Right lobe of liver (tissue), 6 donors: ENCODE data around the gene PTPN6. TPM values are rescaled to one million over a fixed set of nuclear protein-coding genes. Genes with fewer than 3 reads are reported as not detected.

Source experiments
- ATAC-seq, 4 donors: fragments of 200-7000 bp; cut with Tn5 transposase; one replicate each; pipeline ENCODE4 v1.9.1; 2020; ENCODE audit warnings: mild to moderate bottlenecking in 4 of 4, moderate library complexity in 4 of 4
- DNase-seq, 3 donors: peaks; one replicate each; pipeline ENCODE4 v3.0.0-alpha.2; 2020
- H3K27ac ChIP-seq, 3 donors: fragments of 200-600 bp; one replicate each; pipeline ENCODE4 v1.8.0; 2022
- H3K27me3 ChIP-seq, 2 donors: fragments of 200-600 bp; one replicate each; pipeline ENCODE4 v1.8.0; 2022
- H3K36me3 ChIP-seq, 4 donors: fragments of 200-600 bp; sonication (generic) in 1 of 4; one replicate each; pipeline versions ENCODE4 v1.5.1 to v1.8.0; 2017 to 2022; ENCODE audit warnings: control low read depth in 1 of 4
- H3K4me1 ChIP-seq, 4 donors: fragments of 200-600 bp; sonication (generic) in 1 of 4; one replicate each; pipeline versions ENCODE4 v1.5.1 to v1.8.0; 2017 to 2022; ENCODE audit warnings: control low read depth in 1 of 4
- H3K4me3 ChIP-seq, 3 donors: fragments of 200-600 bp; one replicate each; pipeline ENCODE4 v1.8.0; 2022
- H3K9me3 ChIP-seq, 4 donors: fragments of 200-600 bp; sonication (generic) in 1 of 4; one replicate each; pipeline versions ENCODE4 v1.5.1 to v1.8.0; 2017 to 2022; ENCODE audit warnings: control low read depth in 1 of 4
- CTCF ChIP-seq, 4 donors: fragments of 200-600 bp in 3 of 4; fragments of 450-650 bp in 1 of 4; IDR thresholded peaks; one replicate each; pipeline versions ENCODE4 v1.5.1 to v1.8.0; 2016 to 2022; ENCODE audit warnings: antibody characterized with exemption in 4 of 4, mild to moderate bottlenecking in 2 of 4
- POLR2A ChIP-seq: fragments of 450-650 bp; IDR thresholded peaks from one replicate; pipeline ENCODE4 v1.6.1; 2017; ENCODE audit warnings: antibody characterized with exemption, mild to moderate bottlenecking
- WGBS: methylation state at CpG from one replicate; pipeline ENCODE4 v1.1.6; 2018; ENCODE audit warnings: low coverage, low lambda C conversion rate; ENCODE audit not compliant: insufficient coverage; ENCODE audit errors: missing lambda C conversion rate; 5-methylcytosine and 5-hydroxymethylcytosine counted together
- intact Hi-C, 2 donors: fragments of 100-400 bp; cut with DNase I; formaldehyde crosslinking; loops; one replicate each; pipeline versions ENCODE4 v1.11.2 to v1.14.1; 2022
- total RNA-seq, 6 experiments: library from RNA; depleted of rRNA in 2 of 6; stranded (reverse); fragments of >200 nt in 2 of 6; fragmentation: NEBNext Ultra II Directional in 3 of 6; extraction: Animal tissue kit (Norgen Biotek cat#: 25700) in 3 of 6; gene quantifications; one replicate each; pipeline versions ENCODE4 v1.1.0 to v1.2.4, GENCODE V29; 2016 to 2023
- donor health status: DM: no; HTN: yes; CAD: no.
- donor health status: DM: no; HTN: no; CAD: no.
- donor health status: DM: no; HTN: no; CAD: no.
- donor health status: DM: no; HTN: yes; CAD: no.
- donor health status: DM: no; HTN: yes; CAD: no.

The PTPN6 gene
- total RNA-seq, 6 experiments from 2014 or later: 12.1 to 30.6 (median 19.4) TPM

- DNase-seq (no peak), ATAC-seq (no peak)
- peaks cover 0 to 10% (median 1%) of the 10 kb centered on the region in 4 donors for H3K4me1 ChIP-seq
- intact Hi-C loops: no loop called here
- H3K27me3 ChIP-seq: no peaks in the 10 kb centered on the region
- H3K4me3 ChIP-seq: no peak overlapping the region
- no peaks in the 10 kb centered on the region for H3K9me3 ChIP-seq
- H3K36me3 ChIP-seq: no peaks in the 10 kb centered on the region
- TF ChIP-seq POLR2A: no peak
- no peak for TF ChIP-seq CTCF (IDR thresholded peaks at IDR 0.05)
- WGBS: 51% methylated on average over 7 of the region's 7 CpGs
- H3K27ac ChIP-seq: no peak overlapping the region
Observed at GRCh38 chr12:6919588-6919987, 31.6 kb upstream of the PTPN6 start.

GRCh38 chr12:6921539-6921938 is 29.6 kb upstream of the PTPN6 start:
- TF ChIP-seq POLR2A: no peak
- no peak for TF ChIP-seq CTCF (IDR thresholded peaks at IDR 0.05)
- no peaks in the 10 kb centered on the region for H3K27me3 ChIP-seq
- peaks cover 0 to 23% (median 11%) of the 10 kb centered on the region in 4 donors for H3K4me1 ChIP-seq
- H3K36me3 ChIP-seq: no peaks in the 10 kb centered on the region
- H3K4me3 ChIP-seq: no peak overlapping the region
- WGBS: 100% methylated on average over 1 of the region's 7 CpGs
- intact Hi-C loops: no loop called here
- no peak overlapping the region for H3K27ac ChIP-seq
- ATAC-seq: no peak
- no peaks in the 10 kb centered on the region for H3K9me3 ChIP-seq
- no peak for DNase-seq

GRCh38 chr12:6921996-6922946 is 28.9 kb upstream of the PTPN6 start:
- Histone ChIP-seq H3K9me3 (no peaks in the 10 kb centered on the region), H3K4me1 (peaks cover 0 to 30% (median 13%) of the 10 kb centered on the region in 4 donors), H3K36me3 (no peaks in the 10 kb centered on the region), H3K4me3 (no peak overlapping the region), H3K27me3 (no peaks in the 10 kb centered on the region), H3K27ac (no peak overlapping the region)
- 79% methylated on average over 2 of the region's 9 CpGs for WGBS
- DNase-seq: no peak
- no peak for ATAC-seq
- no peak for TF ChIP-seq CTCF (IDR thresholded peaks at IDR 0.05)
- TF ChIP-seq POLR2A: no peak
- intact Hi-C loops: no loop called here

- Histone ChIP-seq H3K36me3 (no peaks in the 10 kb centered on the region), H3K27ac (no peak overlapping the region), H3K9me3 (no peaks in the 10 kb centered on the region), H3K4me3 (no peak overlapping the region), H3K27me3 (no peaks in the 10 kb centered on the region), H3K4me1 (peaks cover 0 to 30% (median 13%) of the 10 kb centered on the region in 4 donors)
- TF ChIP-seq POLR2A (no peak), CTCF (IDR thresholded peaks at IDR 0.05) (no peak)
- 58% methylated on average over 10 of the region's 10 CpGs for WGBS
- ATAC-seq (no peak), DNase-seq (no peak)
- intact Hi-C loops: no loop called here
Observed at GRCh38 chr12:6923003-6923732, 28.0 kb upstream of the PTPN6 start.
